ENCODE data around the gene TMEM200A.

GRCh38 chr6:130485870-130486269, 120.1 kb downstream of the TMEM200A start:
- TF ChIP-seq, protein P1, sequence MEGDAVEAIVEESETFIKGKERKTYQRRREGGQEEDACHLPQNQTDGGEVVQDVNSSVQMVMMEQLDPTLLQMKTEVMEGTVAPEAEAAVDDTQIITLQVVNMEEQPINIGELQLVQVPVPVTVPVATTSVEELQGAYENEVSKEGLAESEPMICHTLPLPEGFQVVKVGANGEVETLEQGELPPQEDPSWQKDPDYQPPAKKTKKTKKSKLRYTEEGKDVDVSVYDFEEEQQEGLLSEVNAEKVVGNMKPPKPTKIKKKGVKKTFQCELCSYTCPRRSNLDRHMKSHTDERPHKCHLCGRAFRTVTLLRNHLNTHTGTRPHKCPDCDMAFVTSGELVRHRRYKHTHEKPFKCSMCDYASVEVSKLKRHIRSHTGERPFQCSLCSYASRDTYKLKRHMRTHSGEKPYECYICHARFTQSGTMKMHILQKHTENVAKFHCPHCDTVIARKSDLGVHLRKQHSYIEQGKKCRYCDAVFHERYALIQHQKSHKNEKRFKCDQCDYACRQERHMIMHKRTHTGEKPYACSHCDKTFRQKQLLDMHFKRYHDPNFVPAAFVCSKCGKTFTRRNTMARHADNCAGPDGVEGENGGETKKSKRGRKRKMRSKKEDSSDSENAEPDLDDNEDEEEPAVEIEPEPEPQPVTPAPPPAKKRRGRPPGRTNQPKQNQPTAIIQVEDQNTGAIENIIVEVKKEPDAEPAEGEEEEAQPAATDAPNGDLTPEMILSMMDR (conservative IDR thresholded peaks at IDR 0.05; ENCODE audit: low read depth, low read length) = no peak
- no peak for TF ChIP-seq EZH2 (IDR thresholded peaks at IDR 0.05; ENCODE audit: low read length, unreplicated experiment)
- TF ChIP-seq EZH2phosphoT487 (IDR thresholded peaks at IDR 0.05; ENCODE audit: borderline replicate concordance, low read length) = no peak
